Lower lobe of right lung (tissue), 2 donors: ENCODE data around the gene RPL21. TPM values are rescaled to one million over a fixed set of nuclear protein-coding genes. Genes with fewer than 3 reads are reported as not detected.

Experiments used
- ATAC-seq, 2 donors: fragments of 200-7000 bp; cut with Tn5 transposase; one replicate each; pipeline ENCODE4 v1.9.1; 2020 to 2022; ENCODE audit warnings: mild to moderate bottlenecking in 2 of 2, moderate library complexity in 2 of 2
- DNase-seq: peaks from one replicate; pipeline ENCODE4 v3.0.0-alpha.2; 2020
- H3K27ac ChIP-seq: fragments of 200-600 bp; one replicate; pipeline ENCODE4 v1.8.0; 2022
- H3K27me3 ChIP-seq: fragments of 200-600 bp; one replicate; pipeline ENCODE4 v1.8.0; 2022; ENCODE audit warnings: low read depth
- H3K36me3 ChIP-seq: fragments of 200-600 bp; one replicate; pipeline ENCODE4 v1.8.0; 2022; ENCODE audit warnings: mild to moderate bottlenecking
- H3K4me1 ChIP-seq: fragments of 200-600 bp; one replicate; pipeline ENCODE4 v1.8.0; 2022
- H3K4me3 ChIP-seq: fragments of 200-600 bp; one replicate; pipeline ENCODE4 v1.8.0; 2022; ENCODE audit warnings: mild to moderate bottlenecking
- H3K9me3 ChIP-seq: fragments of 200-600 bp; one replicate; pipeline ENCODE4 v1.8.0; 2022
- CTCF ChIP-seq: fragments of 200-600 bp; IDR thresholded peaks from one replicate; pipeline ENCODE4 v1.8.0; 2022; ENCODE audit warnings: antibody characterized with exemption, mild to moderate bottlenecking
- intact Hi-C: fragments of 100-400 bp; cut with DNase I; formaldehyde crosslinking; loops from one replicate; pipeline ENCODE4 v1.11.0; 2022
- total RNA-seq: library from RNA; stranded (reverse); fragmentation: NEBNext Ultra II Directional; extraction: Animal tissue kit (Norgen Biotek cat#: 25700); gene quantifications from one replicate; pipeline ENCODE4 v1.2.1, GENCODE V29; 2021
- donor health status: DM: no; HTN: yes; CAD: no; lungs with severe emphysema.

Gene RPL21
- total RNA-seq, 1 donor from 2014 or later: 903 TPM

GRCh38 chr13:27293076-27293691 is 41.8 kb downstream of the RPL21 start:
- no peak for ATAC-seq
- intact Hi-C loops: no loop called here
- no peaks in the 10 kb centered on the region for H3K27me3 ChIP-seq
- H3K9me3 ChIP-seq: no peaks in the 10 kb centered on the region
- TF ChIP-seq CTCF: no peak
- no peaks in the 10 kb centered on the region for H3K4me1 ChIP-seq
- H3K4me3 ChIP-seq: no peak overlapping the region
- H3K36me3 ChIP-seq: no peaks in the 10 kb centered on the region
- no peak for DNase-seq
- no peak overlapping the region for H3K27ac ChIP-seq

- no peaks in the 10 kb centered on the region for H3K4me1 ChIP-seq
- DNase-seq: no peak
- H3K27ac ChIP-seq: no peak overlapping the region
- H3K9me3 ChIP-seq: no peaks in the 10 kb centered on the region
- ATAC-seq: no peak
- intact Hi-C loops: no loop called here
- no peak overlapping the region for H3K4me3 ChIP-seq
- no peaks in the 10 kb centered on the region for H3K36me3 ChIP-seq
- no peak for TF ChIP-seq CTCF
- no peaks in the 10 kb centered on the region for H3K27me3 ChIP-seq
These were observed 42.6 kb downstream of the RPL21 start for GRCh38 chr13:27293873-27294515.

GRCh38 chr13:27295096-27295495 is 43.7 kb downstream of the RPL21 start:
- no peak for TF ChIP-seq CTCF
- no peak for DNase-seq
- intact Hi-C loops: no loop called here

GRCh38 chr13:27295660-27296059 is 44.3 kb downstream of the RPL21 start:
- Histone ChIP-seq H3K4me1 (no peaks in the 10 kb centered on the region), H3K9me3 (no peaks in the 10 kb centered on the region), H3K27me3 (no peaks in the 10 kb centered on the region), H3K36me3 (no peaks in the 10 kb centered on the region), H3K27ac (no peak overlapping the region), H3K4me3 (no peak overlapping the region)
- DNase-seq: no peak
- intact Hi-C loops: no loop called here
- no peak for TF ChIP-seq CTCF
- ATAC-seq: no peak

More at GRCh38 chr13:27295096-27295495, 43.7 kb downstream of the RPL21 start:
- no peaks in the 10 kb centered on the region for H3K27me3 ChIP-seq
- no peak overlapping the region for H3K4me3 ChIP-seq
- H3K9me3 ChIP-seq: no peaks in the 10 kb centered on the region
- no peaks in the 10 kb centered on the region for H3K4me1 ChIP-seq
- H3K27ac ChIP-seq: no peak overlapping the region
- ATAC-seq: no peak
- no peaks in the 10 kb centered on the region for H3K36me3 ChIP-seq

- no peak overlapping the region for H3K27ac ChIP-seq
- H3K4me1 ChIP-seq: no peaks in the 10 kb centered on the region
- no peaks in the 10 kb centered on the region for H3K36me3 ChIP-seq
- intact Hi-C loops: no loop called here
- H3K4me3 ChIP-seq: no peak overlapping the region
- no peak for TF ChIP-seq CTCF
- no peaks in the 10 kb centered on the region for H3K27me3 ChIP-seq
- no peak for DNase-seq
- no peaks in the 10 kb centered on the region for H3K9me3 ChIP-seq
- ATAC-seq: no peak
These were observed 45.1 kb downstream of the RPL21 start for GRCh38 chr13:27296496-27296895.
